Ishikawa (cell line): ENCODE measurements around the gene GAB2.

ENCODE experiments used
- CEBPB ChIP-seq: IDR thresholded peaks from 2 replicates; pipeline ENCODE4 v1.6.1; 2012
- EGR1 ChIP-seq: IDR thresholded peaks from 2 replicates; pipeline ENCODE4 v1.6.1; 2012
- EP300 ChIP-seq: IDR thresholded peaks from 2 replicates; pipeline ENCODE4 v1.6.1; 2012; ENCODE audit warnings: borderline replicate concordance
- RAD21 ChIP-seq: IDR thresholded peaks from 2 replicates; pipeline ENCODE4 v1.6.1; 2012; ENCODE audit warnings: low read depth
- REST ChIP-seq: IDR thresholded peaks from 2 replicates; pipeline ENCODE4 v1.6.1; 2012; ENCODE audit warnings: low read depth, mild to moderate bottlenecking
- YY1 ChIP-seq: IDR thresholded peaks from 2 replicates; pipeline ENCODE4 v1.6.1; 2012; ENCODE audit warnings: low read depth
- TF ChIP-seq, protein P1 (sequence below): IDR thresholded peaks from 2 replicates; pipeline ENCODE4 v1.6.1; 2012

DNA sequence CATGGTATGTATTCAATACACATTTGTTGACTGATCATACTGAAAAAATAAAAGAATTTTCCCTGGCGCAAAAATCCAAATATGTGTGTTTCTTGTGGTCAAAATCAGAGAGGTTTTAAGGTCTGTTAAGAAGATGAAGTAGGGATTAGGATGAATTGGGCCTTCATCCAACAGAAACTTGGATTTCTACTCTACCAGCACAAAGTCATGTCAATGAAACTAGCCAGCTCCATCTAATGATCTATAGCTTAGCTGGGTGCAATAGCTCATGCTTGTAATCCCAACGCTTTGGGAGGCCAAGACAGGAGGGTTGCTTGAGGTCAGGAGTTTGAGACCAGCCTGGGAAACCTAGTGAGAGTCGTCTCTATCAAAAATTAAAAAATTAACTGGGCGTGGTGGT, 163.4 kb downstream of the GAB2 start:
- TF ChIP-seq, protein P1, sequence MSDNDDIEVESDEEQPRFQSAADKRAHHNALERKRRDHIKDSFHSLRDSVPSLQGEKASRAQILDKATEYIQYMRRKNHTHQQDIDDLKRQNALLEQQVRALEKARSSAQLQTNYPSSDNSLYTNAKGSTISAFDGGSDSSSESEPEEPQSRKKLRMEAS: no peak
- TF ChIP-seq YY1 (no peak), RAD21 (no peak), CEBPB (no peak), EGR1 (no peak), EP300 (no peak), REST (no peak)
